GM15510 (cell line): ENCODE measurements around the gene KAT6B.

ENCODE experiments used
- POLR2A ChIP-seq: IDR thresholded peaks from 3 replicates; pipeline ENCODE4 v1.6.1; 2011; ENCODE audit warnings: borderline replicate concordance; ENCODE audit not compliant: insufficient read length; ENCODE audit errors: extremely low read depth

KAT6B gene

GRCh38 chr10:74988054-74988775 lies 161.8 kb downstream of the KAT6B start:
- no peak for TF ChIP-seq POLR2A

DNA sequence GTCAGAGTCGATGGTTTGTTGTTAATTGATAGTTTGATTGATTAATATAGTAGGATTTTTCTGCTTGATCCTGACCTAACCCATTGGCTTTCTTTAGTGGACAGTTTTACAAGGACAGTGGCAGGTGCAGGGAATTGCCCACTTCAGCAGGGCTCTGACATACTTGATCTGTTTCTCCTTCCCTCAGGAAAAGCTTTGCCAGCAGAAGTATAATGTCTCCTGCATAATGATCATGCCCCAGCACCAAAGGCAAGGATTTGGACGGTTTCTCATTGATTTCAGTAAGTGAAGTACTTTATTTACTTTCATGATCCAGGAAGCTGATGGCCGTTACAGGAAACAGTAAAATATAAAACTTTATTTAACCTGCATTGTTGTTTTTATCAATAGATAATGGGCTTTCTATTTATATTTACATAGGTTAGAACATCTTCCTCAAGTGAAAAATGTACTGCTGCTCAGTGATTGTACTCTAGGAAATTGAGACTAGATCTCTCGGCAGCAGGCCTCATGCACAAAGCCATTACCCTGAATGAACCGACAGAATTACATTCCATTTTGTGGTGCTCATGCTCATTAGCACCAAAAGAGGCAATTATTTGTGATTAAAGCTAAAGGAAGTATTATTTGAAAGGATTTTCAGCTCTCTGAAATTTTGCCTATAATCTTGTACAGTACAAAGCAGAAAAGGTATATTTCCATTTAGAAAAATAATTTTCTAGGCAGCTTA lies 162.6 kb downstream of the KAT6B start:
- TF ChIP-seq POLR2A, result no peak

DNA sequence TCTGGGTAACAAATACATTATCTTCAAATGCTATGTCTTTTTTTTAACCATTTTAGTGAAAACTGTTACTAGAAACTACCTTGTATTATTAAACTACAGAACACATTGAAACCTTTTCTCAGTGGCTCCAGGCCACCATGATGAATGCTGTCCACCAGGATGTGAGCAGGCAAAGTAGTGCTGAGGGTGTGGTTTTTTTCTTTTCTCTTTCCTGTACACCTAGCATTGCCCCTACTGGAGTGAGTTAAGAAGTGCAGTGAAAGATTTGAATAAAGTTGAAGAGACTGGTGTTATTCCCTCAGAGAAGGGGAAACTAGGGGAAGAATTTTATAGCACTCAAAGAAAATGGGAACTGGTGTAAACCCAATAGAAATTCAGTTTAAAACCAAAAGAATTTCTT lies 165.0 kb downstream of the KAT6B start:
- TF ChIP-seq POLR2A, result no peak

- TF ChIP-seq POLR2A, result no peak
Observed at GRCh38 chr10:74992068-74992467, 165.7 kb downstream of the KAT6B start.

GRCh38 chr10:74993649-74994048 lies 167.2 kb downstream of the KAT6B start:
- no peak for TF ChIP-seq POLR2A

DNA sequence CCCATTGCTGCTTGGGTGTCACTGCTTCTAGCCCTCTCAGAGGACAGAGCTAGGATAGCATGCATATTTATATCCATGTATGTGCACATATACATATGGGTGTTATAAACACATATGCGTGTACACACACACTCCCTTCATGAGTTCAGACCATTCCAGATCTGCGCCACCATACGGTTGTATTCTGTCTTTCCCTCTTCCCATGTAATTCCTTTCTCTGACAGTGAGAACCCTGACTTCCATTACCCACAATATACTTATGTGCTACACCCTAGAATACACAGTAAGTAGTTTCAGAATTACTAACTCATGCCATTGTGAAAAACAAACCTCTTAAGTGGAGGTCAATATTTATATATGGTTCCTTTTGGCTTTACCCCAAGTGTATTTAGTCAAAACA lies 168.5 kb downstream of the KAT6B start:
- TF ChIP-seq POLR2A, result no peak

- TF ChIP-seq POLR2A, result no peak
Observed at GRCh38 chr10:74995806-74996205, 169.4 kb downstream of the KAT6B start.

DNA sequence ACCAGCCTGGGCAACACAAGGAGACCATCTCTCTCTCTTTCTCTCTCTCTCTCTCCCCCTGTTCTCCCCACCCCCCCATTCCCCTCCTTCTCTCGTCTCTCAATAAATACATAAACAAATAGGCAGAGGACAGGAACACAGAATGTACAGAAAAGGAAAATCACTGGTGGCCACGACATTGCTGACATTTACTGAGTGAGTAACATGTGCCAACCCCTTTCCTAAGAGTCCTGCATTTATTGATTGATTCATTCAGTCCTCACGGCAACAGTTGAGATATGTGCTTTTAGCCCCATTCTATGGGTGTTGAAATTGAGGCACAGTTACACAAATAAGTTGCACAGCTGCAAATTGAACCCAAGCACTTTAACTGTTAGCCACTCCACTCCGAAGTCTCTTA lies 170.8 kb downstream of the KAT6B start:
- TF ChIP-seq POLR2A, result no peak

DNA sequence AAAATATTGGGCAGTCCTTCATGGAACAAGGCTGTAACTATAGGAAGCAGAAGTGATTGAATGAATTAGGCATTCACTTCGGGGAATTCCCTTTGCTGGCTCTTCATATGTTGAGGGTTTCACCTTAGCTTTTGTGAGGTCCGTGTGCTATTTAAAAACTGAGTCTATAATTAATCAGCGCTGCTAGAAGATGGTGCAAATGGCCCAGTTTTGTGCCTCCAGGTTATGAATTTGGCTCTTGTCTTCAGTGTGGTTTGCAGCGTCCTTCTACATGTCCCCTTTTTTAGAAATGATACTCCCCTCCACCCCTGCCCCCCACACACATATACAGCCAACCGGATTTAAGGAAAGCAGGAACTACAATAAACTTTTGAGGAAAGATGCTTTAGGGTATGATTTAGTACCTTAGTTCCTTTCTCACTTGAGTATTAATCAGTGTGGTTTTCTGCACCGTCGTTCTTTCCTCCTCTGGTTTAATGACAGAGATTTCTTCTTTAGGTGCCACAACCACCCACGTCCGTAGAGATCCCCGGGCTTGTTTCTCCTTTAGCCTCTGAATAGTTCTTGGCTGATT lies 174.4 kb downstream of the KAT6B start:
- TF ChIP-seq POLR2A, result no peak

- no peak for TF ChIP-seq POLR2A
Observed at GRCh38 chr10:75001715-75002350, 175.4 kb downstream of the KAT6B start.

DNA sequence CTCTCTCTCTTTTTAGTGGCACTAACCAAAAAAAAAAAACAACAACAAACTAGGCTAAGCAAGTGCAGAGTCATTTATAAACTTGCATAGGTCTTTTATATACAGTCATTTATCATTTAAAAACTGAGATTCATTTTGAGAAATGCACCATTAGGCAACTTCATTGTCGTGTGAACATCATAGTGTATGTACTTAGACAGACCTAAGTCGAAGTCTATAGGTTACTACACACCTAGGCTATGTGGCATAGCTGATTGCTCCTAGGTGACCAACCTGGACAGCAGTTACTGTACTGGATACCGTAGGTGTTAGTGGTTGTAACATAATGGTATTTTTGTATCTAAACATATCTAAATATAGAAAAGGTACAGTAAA lies 175.9 kb downstream of the KAT6B start:
- TF ChIP-seq POLR2A, result no peak

GRCh38 chr10:75002967-75003594 lies 176.7 kb downstream of the KAT6B start:
- no peak for TF ChIP-seq POLR2A

- TF ChIP-seq POLR2A, result no peak
Observed at GRCh38 chr10:75003891-75004290, 177.5 kb downstream of the KAT6B start.

DNA sequence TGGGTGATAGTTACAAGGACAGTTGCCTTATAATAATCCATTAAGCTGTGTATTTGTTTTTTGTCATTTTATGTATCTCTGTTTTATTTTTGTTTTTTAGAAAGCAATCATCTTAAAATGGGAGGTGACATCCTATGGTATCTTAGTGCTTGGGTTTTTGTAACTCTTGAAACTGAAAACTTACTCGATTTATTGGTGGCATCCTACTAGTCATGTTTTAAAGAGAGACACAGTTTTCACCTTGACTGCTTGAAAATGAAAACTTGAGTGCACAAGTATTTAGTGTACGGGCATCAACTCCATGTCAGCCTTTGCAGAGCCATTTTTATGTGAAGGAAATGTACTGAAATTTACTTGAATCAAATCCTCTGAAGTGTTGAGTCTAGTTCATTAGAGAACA lies 181.2 kb downstream of the KAT6B start:
- TF ChIP-seq POLR2A, result no peak

GRCh38 chr10:75008952-75009351 lies 182.6 kb downstream of the KAT6B start:
- TF ChIP-seq POLR2A, result no peak
